ENCODE results near the gene SBNO2.

SBNO2 gene, protein sequence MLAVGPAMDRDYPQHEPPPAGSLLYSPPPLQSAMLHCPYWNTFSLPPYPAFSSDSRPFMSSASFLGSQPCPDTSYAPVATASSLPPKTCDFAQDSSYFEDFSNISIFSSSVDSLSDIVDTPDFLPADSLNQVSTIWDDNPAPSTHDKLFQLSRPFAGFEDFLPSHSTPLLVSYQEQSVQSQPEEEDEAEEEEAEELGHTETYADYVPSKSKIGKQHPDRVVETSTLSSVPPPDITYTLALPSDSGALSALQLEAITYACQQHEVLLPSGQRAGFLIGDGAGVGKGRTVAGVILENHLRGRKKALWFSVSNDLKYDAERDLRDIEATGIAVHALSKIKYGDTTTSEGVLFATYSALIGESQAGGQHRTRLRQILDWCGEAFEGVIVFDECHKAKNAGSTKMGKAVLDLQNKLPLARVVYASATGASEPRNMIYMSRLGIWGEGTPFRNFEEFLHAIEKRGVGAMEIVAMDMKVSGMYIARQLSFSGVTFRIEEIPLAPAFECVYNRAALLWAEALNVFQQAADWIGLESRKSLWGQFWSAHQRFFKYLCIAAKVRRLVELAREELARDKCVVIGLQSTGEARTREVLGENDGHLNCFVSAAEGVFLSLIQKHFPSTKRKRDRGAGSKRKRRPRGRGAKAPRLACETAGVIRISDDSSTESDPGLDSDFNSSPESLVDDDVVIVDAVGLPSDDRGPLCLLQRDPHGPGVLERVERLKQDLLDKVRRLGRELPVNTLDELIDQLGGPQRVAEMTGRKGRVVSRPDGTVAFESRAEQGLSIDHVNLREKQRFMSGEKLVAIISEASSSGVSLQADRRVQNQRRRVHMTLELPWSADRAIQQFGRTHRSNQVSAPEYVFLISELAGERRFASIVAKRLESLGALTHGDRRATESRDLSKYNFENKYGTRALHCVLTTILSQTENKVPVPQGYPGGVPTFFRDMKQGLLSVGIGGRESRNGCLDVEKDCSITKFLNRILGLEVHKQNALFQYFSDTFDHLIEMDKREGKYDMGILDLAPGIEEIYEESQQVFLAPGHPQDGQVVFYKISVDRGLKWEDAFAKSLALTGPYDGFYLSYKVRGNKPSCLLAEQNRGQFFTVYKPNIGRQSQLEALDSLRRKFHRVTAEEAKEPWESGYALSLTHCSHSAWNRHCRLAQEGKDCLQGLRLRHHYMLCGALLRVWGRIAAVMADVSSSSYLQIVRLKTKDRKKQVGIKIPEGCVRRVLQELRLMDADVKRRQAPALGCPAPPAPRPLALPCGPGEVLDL (N-terminal part only)

DNA sequence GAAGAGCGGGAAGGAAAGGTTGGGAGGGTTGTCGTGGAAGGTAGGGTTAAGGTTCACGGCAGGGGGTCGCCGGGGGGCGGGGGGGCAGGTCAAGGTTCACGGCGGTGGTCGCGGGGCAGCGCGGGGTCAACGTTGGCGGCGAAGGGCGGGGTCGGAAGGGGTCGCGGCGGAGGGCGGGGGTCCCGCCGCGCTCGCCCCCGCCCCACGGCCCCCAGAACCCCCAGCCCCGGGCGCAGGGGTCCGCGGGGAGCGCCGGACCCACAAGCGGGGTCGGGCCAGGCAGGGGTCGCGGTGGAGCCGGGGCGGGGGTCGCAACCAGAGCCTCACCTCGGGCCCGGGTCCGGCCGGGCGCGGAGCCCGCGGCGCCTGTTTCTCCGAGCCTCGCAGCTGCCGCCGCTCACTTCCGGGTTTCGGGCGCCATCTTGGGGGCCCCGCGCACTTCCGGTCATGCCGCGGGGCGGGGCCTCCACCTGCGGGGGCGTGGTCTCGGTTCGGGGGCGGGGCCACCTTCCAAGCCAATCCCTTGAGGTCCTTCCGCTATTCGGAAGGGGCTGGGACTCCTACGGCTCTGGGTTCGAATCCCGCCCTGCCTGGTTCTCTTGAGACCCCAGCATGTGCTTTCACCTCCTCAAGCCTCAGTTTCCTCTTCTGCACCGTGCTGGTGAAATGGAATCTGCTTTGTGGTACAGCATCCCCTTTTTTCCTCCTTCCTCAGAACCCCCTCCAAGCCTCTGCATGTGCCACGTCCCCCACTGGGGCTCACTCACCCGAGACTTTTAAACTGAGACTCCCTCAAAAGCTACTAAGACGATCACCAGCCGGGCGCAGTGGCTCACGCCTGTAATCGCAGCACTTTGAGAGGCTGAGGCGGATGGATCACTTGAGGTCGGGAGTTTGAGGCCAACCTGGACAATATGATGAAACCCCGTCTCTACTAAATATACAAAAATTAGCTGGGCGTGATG, at the start of gene SBNO2:
TSS of gene SBNO2 (minus strand) at position 424 of the 965 bp plus-strand sequence. CDS start 19,992 bp downstream, outside the sequence.
- peak; percentile 14 for DNase-seq

DNA sequence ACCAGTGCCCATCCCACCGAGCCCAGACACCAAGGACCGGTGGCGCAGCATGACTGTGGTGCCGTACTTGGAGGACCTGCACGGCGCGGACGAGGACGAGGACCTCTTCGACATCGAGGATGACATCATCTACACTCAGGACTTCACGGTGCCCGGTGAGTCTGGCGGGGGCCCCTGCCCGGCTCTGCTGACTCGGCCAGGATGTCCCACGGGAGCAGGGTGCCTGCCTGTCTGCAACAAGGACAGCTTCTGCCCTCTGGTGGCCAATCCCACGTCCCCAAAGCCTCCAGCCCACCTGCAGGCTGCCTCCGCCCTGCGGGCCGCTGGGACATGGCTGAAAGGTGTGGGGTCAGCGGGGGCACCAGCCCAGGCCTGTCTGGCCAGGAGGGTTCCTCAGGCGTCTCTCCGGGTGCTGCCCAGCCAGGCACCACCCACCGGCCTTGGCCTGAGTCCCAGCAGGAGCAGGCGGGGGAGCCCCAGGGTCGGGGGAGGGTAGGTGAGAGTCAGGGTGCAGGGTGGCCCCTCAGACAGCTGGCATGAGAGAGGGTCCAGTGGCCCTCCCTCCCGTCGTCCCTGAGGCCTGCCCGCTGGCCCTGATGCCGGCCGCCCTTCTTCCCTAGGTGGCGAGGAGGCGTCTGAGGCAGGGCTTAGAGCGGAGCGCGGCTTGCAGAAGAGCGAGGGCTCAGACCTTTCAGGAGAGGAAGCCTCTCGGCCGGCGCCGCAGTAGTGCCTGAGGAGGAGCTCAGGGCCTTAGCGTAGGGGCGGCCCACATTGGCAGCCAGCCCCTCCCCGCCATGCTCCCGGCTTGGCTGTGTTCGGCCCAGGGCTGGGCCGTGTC, 49.2 kb upstream of the SBNO2 start:
- DNase-seq: no peak

DNA sequence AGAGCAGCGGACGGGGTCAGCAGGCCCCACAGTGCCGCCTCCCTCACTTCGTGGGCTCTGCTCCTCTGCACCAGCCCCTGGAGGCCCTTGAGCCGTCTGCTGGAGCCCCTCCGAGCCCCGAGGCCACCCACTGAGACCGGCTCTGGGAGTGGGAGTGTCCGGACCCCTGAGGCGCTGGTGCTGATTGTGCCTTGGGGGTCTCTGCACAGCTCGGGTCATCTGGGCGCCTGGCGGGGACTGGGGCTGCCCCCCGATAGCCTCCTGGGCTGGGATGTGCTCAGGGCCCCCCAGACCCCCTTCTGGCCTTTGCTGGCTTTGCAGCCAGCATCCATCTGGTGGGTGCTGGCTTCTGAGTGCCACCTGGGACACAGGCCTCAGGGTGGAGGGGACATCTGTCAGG, 48.3 kb upstream of the SBNO2 start:
- no peak for DNase-seq

DNA sequence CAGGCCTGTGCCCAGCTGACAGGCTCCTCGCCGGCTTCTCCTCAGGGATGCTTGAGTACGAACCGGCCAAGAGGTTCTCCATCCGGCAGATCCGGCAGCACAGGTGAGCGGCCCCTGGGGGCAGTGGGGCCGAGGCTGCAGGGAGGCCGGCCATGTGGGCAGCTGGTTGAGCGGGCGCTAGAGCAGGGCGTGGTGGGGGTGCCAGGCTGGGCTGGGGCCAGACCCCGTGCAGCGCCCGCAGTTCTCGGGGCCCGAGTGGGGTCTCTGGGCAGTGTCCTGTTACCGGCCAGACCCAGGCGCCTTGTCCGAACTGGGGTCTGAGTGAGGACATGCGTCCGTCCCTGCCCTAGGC, 47.8 kb upstream of the SBNO2 start:
- no peak for DNase-seq

DNA sequence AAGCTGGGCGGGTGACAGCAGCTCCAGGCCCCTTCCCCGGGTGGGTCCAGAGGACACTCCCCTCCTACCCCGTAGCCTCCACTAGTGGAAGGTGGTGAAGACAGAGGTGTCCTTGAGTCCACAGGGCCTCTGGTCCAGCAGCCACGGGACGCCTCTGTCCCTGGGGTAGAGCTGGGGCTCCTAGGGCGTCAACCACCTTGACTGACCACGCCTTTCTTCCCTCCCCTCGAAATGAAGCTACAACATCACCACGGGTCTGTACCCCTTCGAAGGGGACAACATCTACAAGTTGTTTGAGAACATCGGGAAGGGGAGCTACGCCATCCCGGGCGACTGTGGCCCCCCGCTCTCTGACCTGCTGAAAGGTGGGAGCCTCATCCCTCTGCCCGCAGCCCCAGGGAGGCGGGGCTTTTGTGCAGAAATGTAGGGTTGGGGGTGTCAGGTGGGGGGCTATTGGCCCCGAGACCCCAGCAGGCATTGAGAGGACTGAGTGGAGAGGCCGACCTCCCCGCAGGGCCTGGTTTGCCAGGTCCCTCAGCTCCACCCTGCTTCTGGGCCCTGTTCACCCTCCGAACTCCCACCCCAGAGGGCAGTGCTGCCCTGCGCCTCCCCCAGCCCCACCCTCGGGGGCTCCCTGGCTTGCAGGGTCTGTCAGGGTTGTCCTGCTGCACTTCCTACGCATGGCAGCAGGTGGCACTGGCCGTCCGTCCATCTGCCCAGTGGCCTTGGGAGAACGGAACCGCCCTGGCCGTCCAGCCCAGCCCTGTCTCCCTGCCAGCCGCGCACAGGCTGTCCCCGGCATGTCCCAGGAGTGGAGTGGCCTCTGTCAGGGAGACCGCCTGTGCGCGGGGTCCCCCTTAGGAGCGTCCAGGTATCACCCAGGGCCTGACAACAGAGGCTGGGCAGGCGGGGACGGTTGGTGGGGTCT, 47.2 kb upstream of the SBNO2 start:
- DNase-seq: no peak

DNA sequence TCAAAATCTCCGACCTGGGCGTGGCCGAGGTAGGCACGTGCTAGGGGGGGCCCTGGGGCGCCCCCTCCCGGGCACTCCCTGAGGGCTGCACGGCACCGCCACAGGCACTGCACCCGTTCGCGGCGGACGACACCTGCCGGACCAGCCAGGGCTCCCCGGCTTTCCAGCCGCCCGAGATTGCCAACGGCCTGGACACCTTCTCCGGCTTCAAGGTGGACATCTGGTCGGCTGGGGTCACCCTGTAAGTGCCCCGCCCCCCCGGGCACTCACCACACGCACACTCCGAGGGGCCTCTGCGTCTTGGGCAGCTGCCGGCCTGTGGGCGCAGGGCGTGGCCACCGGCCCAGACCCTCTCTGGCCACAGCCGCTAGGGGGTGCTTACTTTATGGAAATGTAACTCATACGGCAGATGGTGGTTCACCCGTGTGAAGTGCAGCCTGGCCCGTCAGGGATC, 46.4 kb upstream of the SBNO2 start:
- DNase-seq: peak; percentile 29

DNA sequence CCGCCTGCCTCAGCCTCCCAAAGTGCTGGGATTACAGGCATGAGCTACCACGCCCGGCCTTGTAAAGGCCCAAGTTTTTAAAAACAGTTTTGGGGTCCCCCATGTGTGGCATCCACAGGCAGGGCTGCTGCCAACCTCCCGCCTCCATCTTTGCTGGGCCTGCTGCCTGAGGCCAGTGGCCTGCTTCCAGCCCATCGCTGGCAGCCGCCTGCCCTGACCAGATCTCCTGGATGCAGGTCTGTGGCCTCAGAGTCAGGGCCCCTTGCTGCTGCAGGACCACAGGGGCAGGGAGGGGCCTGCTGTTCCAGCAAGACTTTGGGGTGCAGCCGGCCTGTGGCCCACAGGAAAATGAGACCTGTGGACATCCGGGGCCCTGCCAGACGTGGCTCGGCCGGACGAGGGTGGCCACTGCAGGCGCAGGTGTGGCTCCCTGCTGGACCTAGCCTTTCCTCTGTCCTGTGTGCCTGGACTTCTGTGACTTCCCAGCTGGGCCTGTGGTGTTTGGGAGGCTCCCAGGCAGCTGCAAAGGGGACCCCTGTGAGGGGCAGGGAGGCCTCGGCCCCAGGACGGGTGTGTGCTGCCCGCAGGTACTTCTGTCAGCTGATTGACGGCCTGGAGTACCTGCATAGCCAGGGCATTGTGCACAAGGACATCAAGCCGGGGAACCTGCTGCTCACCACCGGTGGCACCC, 45.9 kb upstream of the SBNO2 start:
- DNase-seq: no peak

DNA sequence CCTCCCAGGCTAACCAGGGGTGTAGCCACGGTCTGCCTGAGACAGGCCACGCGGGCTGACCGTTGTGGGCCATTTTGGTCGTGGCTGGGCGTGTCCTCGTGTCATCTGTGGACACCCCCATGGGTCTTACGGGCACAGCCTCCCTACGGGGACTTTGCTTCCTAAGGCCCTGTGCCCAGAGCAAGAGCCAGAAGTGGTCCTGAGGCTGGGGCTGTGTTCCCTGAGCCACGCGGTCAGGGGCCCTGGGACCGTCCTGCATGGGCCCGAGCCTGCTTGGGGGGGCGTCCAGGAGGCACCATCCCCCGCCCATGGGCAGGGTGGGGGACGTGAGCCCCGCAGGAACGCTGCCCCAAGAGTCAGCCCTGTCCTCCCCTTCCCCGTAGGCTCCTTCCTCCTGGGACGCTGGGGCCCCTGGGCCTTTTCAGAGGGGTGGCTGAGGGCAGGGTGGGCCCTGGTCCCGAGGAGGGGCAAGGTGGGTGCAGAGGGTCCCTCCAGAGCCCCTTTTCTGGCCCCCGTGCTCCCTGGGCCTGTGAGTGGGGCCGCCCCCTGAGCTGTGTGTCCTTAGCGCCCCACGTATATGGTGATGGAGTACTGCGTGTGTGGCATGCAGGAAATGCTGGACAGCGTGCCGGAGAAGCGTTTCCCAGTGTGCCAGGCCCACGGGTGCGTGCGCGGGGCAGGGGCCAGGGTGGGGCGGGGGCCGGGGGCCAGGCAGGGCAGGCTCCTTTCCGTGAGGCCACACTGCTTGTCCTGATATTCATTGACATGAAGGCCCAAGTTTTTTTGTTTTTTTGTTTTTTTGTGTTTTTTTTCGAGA, 44.9 kb upstream of the SBNO2 start:
- no peak for DNase-seq

DNA sequence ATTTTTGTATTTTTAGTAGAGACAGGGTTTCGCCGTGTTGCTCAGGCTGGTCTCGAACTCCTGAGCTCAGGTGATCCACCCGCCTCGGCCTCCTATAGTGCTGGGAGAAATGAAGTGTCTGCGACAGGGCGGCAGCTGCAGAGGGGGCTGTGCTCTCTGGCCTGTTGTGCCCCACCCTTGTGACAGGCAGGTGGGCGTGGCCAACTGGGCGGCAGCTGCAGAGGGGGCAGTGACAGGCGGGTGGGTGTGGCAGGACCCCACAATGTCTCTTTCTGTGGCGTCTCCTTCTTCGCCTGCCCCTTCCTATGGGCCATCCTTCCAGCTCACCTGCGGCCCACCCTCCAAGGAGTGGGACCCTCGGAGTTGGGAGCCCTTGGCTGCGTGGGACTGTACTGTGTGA, 43.3 kb upstream of the SBNO2 start:
- DNase-seq: no peak

DNA sequence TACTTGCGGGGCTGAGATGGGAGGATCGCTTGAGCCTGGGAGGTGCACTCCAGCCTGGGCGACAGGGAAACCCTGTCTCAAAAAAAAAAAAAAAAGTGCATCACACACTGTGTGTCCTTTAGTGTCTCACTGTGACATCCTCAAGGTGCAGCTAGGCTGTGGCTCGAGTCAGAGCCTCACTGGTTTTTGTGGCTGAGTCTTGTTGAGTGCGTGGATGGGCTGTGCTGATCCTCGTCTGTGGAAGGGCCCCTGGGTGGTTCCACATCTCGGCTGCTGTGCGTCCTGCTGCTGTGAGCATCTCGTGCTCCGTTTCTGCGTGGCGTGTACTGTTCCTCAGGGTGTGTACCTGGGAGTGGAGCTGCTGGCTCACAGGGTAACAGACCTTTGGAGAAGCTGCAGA, 42.7 kb upstream of the SBNO2 start:
- no peak for DNase-seq

DNA sequence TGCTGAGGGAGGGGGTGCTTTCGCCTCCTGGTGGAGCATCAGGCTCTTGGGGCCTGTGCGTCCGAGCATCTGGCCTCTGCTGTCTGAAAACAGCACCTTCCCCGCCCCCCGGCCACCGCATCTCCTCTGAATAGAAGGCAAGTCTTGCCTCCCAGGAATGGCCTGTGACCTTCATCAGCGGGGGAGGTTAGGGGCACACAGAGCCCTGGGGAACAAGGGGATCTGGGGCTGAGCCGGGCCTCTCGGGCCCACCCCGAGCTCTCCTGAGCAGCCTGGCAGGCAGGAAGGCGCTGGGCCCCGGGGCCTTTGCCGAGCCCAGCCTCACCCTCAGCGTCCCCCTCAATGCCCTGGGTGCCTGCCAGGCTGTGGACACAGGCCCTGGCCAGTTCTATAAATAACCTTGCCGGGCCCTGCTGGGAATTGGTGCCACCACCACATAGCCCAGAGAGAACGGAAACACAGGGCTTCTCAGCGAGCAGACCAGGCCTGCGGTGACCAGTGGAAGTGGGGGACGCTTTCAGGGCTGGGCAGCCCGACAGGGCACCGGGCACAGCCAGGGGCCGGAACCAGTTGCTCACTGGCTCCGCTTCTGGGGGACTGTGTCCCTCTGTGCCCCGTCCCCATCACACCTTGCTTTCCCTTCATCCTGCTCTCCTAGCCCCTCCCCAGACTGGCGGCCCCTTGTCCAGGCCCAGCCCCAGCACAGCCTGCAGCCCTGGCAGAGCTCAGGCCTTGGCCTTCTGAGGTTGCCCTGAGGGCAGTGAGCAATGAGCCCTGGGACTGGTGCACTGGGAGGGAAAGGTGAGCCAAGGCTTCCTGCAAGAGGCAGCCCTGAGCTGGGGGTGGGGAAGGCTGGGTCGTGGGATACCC, 41.0 kb upstream of the SBNO2 start:
- no peak for DNase-seq

DNA sequence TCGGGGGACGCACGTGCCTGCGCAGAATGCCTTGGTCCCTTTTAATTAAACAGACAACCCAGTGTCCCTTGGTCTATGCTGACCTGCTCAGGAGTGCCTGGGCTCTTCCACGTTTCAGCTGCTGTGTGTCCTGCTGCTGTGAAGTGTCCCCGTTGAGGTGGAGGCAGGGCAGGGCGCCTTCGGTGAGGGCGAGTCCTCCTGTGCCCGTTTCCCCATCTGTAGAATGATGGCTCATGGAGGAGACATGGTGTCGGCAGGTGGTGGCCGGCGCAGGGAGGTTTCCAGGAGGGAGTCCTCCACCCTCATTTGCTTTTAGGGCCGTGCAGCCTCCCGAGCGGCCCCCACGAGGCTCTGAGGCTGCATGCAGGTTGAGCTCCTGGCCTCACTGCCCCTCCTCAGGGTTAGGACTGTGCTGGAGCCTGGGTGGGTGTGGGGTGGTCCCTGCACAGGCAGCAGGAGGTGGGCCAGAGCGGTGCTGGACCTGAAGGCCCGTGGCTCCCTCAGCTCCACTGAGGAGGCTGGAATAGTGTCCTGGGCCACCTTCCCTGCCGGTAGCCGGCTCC, 40.3 kb upstream of the SBNO2 start:
- no peak for DNase-seq

DNA sequence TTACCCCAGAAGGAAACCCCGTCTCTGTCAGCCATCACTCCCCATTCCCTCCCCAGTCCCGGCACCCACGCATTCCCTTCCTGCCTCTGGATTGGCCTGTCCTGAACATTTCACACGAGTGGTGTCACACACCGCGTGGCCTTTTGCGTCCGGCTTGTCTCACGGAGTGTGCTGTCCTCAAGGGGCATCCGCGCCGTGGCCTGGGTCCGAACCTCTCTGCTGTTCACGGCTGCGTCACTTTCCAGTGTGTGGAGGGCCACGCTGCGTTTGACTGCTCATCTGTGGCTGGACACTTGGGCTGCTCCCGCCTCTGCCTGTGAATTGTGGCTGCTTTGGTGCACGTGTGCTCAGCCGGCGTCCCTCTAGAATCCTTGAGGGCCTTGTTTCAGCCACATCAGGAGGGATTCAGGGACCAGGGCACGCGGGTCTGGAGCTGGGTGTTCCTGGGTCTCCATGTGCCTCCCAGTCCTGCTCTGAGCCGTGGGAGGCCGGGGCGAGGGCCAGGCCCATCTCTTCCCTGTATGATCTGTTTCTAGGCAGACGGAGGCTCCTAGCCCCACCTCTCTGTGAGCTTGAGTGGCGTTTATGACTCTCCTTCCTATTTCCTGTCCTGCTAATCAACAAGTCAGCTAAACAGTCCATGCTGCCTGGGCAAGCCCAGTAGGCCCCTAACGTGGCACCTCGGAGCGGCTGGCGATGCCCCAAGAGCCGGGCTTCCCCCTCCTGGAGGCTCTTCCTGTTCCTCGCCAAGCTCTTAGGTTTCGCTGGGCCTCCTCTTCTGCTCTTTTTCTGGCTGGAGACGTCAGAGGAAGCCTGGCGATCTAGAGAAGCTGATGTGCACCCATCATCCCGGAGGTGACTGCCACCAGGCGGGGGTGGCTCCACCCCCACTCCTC, 39.6 kb upstream of the SBNO2 start:
- no peak for DNase-seq

DNA sequence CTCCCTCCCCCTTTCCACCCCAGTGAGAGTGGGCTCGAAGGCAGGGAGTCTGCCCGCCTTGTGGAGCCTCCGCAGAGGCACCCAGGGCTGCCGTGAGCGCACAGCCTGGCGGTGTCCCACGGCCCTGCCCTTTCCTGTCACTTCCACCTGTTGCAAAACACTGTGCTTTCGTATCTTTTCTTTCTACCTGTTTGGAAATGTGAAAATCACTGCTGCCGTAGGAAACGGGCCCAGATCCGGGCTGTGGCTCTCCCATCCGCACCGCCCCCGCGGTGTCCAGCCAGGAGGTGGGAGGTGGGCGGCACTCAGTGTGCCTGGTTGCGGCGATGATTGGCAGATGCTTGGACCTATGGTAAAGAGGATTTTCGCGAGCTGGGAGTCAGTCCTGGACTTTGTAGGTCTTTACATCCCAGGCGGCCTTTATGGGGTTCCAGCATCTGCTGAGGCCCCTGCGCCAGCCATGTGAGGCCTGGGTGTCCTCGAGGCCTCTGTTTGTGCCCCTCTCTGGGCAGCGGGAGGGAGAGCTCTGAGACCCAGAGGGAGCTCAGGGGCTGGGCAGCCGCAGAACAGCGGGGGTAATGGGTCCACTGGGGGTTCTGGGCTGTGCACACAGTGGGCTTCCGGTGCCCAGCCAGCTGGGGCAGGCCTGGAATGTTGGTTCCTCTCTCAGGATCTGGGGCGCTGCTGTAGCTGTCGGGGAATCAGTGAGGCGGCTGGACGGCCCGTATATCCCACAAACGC, 37.6 kb upstream of the SBNO2 start:
- DNase-seq: no peak

DNA sequence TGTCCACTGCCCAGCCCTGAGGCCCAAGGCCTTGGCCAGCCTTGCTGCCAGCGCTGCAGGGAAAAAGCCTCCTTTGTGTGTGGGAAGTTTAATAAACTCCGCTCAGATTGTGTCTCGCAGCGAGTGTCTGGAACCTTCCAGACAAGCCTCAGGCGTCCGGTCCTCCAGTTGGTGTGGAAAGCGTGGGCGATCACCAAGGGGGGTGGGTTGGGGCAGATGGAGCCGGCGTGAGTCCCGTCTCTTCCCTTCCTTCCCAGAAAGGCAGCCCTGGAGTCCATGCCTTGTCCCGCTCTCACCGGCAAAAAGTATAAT, 36.1 kb upstream of the SBNO2 start:
- no peak for DNase-seq
